AG04450 (cell line): ENCODE data around the gene CDKN1C. TPM values are rescaled to one million over a fixed set of nuclear protein-coding genes. Genes with fewer than 3 reads are reported as not detected.

Experiments used
- CTCF ChIA-PET: fragments of 300-600, 350-600 bp; formaldehyde crosslinking; extraction: SDS; loops from one replicate; lab custom pipeline; 2022; ENCODE audit warnings: antibody characterized with exemption, inconsistent platforms; lab: Charles Lee
- POLR2A ChIA-PET: fragments of 350-600 bp; formaldehyde crosslinking; extraction: SDS; loops from one replicate; lab custom pipeline; 2021; ENCODE audit warnings: antibody characterized with exemption, inconsistent platforms; lab: Yijun Ruan, JAX
- DNase-seq: peaks from one replicate; pipeline ENCODE4 v3.0.0-alpha.2; 2011; ENCODE audit warnings: low read depth, low spot score
- H3K27ac ChIP-seq: one replicate; pipeline ENCODE4 v1.5.1; 2012; ENCODE audit warnings: low read depth, low read length, control low read depth
- H3K27me3 ChIP-seq: one replicate; pipeline ENCODE4 v1.6.0; 2012; ENCODE audit warnings: low read length; ENCODE audit not compliant: control insufficient read depth, insufficient read depth
- H3K4me3 ChIP-seq: 2 replicates; pipeline ENCODE4 v1.5.1; 2011; ENCODE audit warnings: mild to moderate bottlenecking, low read depth, low read length, control low read depth
- H3K9me3 ChIP-seq: 2 replicates; pipeline ENCODE4 v1.5.1; 2012; ENCODE audit warnings: low read length; ENCODE audit not compliant: control insufficient read depth, insufficient read depth
- CTCF ChIP-seq: IDR thresholded peaks from 2 replicates; pipeline ENCODE4 v1.5.1; 2011; ENCODE audit warnings: low read depth, low read length, control low read depth, inconsistent platforms
- polyA plus RNA-seq: library from polyadenylated mRNA; depleted of rRNA; stranded (reverse); fragments of >200 nt; gene quantifications from 2 replicates; pipeline ENCODE4 v1.2.3, GENCODE V29; 2011; rRNA removed
- small RNA-seq: library from RNA; depleted of rRNA; stranded (forward); fragments of <200 nt; gene quantifications from one replicate; pipeline ENCODE3, GENCODE V24; 2012; ENCODE audit warnings: low read depth; ENCODE audit not compliant: insufficient read length

The CDKN1C gene
- polyA plus RNA-seq, 1 experiment: 8.1 TPM

GRCh38 chr11:2834503-2835273 is 50.9 kb downstream of the CDKN1C start:
- Histone ChIP-seq H3K27ac (no peak overlapping the region), H3K4me3 (no peak overlapping the region), H3K27me3 (peaks cover 42% of the 10 kb centered on the region), H3K9me3 (peaks cover 15% of the 10 kb centered on the region)
- TF ChIP-seq CTCF: no peak
- CTCF ChIA-PET: interaction anchor here (0.5 kb wide), 1 partner anchor 58 kb away, joined by 4 read pairs; no protein-coding TSS in a partner anchor
- DNase-seq: no peak
- POLR2A ChIA-PET: no interaction called here

- Histone ChIP-seq H3K27me3 (peaks cover 39% of the 10 kb centered on the region), H3K27ac (no peak overlapping the region), H3K4me3 (no peak overlapping the region), H3K9me3 (peaks cover 15% of the 10 kb centered on the region)
- TF ChIP-seq CTCF: no peak
- ChIA-PET POLR2A (no interaction called here), CTCF (interaction anchor here (0.5 kb wide), 1 partner anchor 59 kb away, joined by 4 read pairs; no protein-coding TSS in a partner anchor)
- DNase-seq: no peak
These were observed 51.7 kb downstream of the CDKN1C start for GRCh38 chr11:2833716-2834502.

Small RNAs within 50 kb of the gene (small RNA-seq; reads per million reads assigned to genes)
- gene AC013791.1: not detected

Other genes with a start within 250 kb of the CDKN1C start
- gene KCNQ1OT1, start 185.8 kb downstream of the CDKN1C start, polyA plus RNA-seq: 0.33 and 0.42 TPM in 2 replicates
- gene PHLDA2, start 43.6 kb upstream of the CDKN1C start, polyA plus RNA-seq: 9.6 and 14.4 TPM in 2 replicates
- 88.5 and 107 TPM in 2 replicates for gene NAP1L4, start 106.6 kb upstream of the CDKN1C start, polyA plus RNA-seq
- gene CARS1, start 171.6 kb upstream of the CDKN1C start, polyA plus RNA-seq: 137 and 139 TPM in 2 replicates